Neural cell (in vitro differentiated cells): Measurements from ENCODE around the gene LRRC1. TPM values are rescaled to one million over a fixed set of nuclear protein-coding genes. Genes with fewer than 3 reads are reported as not detected.

ENCODE experiments used
- H2AFZ ChIP-seq: fragments of 200-600, 300-800 bp; sonication (generic), shearing (Covaris generic); 2 replicates; pipeline ENCODE4 v1.6.0; 2014; ENCODE audit warnings: low read depth, mild to moderate bottlenecking, antibody characterized with exemption, low read length, moderate library complexity
- H3F3A ChIP-seq: fragments of 200-600 bp; shearing (Covaris generic); 2 replicates; pipeline ENCODE4 v1.6.1; 2016; ENCODE audit warnings: mild to moderate bottlenecking, moderate library complexity, mixed read lengths, antibody characterized with exemption, low read length; ENCODE audit not compliant: insufficient read depth, poor library complexity, severe bottlenecking
- H3K27ac ChIP-seq: fragments of 200-600, 300-800 bp; sonication (generic), shearing (Covaris generic); 2 replicates; pipeline ENCODE4 v1.5.1; 2014; ENCODE audit warnings: mild to moderate bottlenecking, low read length, moderate library complexity
- H3K27me3 ChIP-seq: fragments of 300-800, 200-600 bp; sonication (generic), shearing (Covaris generic); 2 replicates; pipeline ENCODE4 v1.6.0; 2014; ENCODE audit warnings: mild to moderate bottlenecking, low read depth, low read length, moderate library complexity; ENCODE audit not compliant: insufficient read depth
- H3K36me3 ChIP-seq: fragments of 300-800, 200-600 bp; sonication (generic), shearing (Covaris generic); 2 replicates; pipeline ENCODE4 v1.5.1; 2014; ENCODE audit warnings: mild to moderate bottlenecking, antibody characterized with exemption, low read length, moderate library complexity; ENCODE audit not compliant: insufficient read depth
- H3K4me2 ChIP-seq: fragments of 300-800, 200-600 bp; sonication (generic), shearing (Covaris generic); 2 replicates; pipeline ENCODE4 v1.6.0; 2014; ENCODE audit warnings: mild to moderate bottlenecking, low read length
- H3K4me3 ChIP-seq: fragments of 300-800, 200-600 bp; sonication (generic), shearing (Covaris generic); 2 replicates; pipeline ENCODE4 v1.5.1; 2014; ENCODE audit warnings: mild to moderate bottlenecking, low read length, moderate library complexity
- H3K79me2 ChIP-seq: fragments of 200-600 bp; shearing (Covaris generic); replicated peaks from 2 replicates; pipeline ENCODE4 v1.6.0; 2014; ENCODE audit warnings: mild to moderate bottlenecking, low read length, moderate library complexity; ENCODE audit not compliant: insufficient read depth
- H3K9ac ChIP-seq: fragments of 300-800, 200-600 bp; sonication (generic), shearing (Covaris generic); 2 replicates; pipeline ENCODE4 v1.6.1; 2016; ENCODE audit warnings: mild to moderate bottlenecking, low read length, mixed read lengths
- H3K9me2 ChIP-seq: fragments of 200-600 bp; shearing (Covaris generic); 2 replicates; pipeline ENCODE4 v1.6.1; 2016; ENCODE audit warnings: mild to moderate bottlenecking, low read length, mixed read lengths; ENCODE audit not compliant: insufficient read depth
- H3K9me3 ChIP-seq: fragments of 200-600, 300-800 bp; sonication (generic), shearing (Covaris generic); 2 replicates; pipeline ENCODE4 v1.6.1; 2016; ENCODE audit warnings: mild to moderate bottlenecking, mixed run types, low read length, moderate library complexity, mixed read lengths
- H4K20me1 ChIP-seq: fragments of 200-600 bp; shearing (Covaris generic); 2 replicates; pipeline ENCODE4 v1.6.1; 2016; ENCODE audit warnings: mild to moderate bottlenecking, mixed run types; ENCODE audit not compliant: insufficient read depth
- CTCF ChIP-seq: fragments of 450-650 bp; IDR thresholded peaks from 2 replicates; pipeline ENCODE4 v1.5.1; 2014; ENCODE audit warnings: antibody characterized with exemption, mild to moderate bottlenecking, moderate library complexity; ENCODE audit not compliant: poor library complexity, severe bottlenecking
- EP300 ChIP-seq: fragments of 450-650 bp; conservative IDR thresholded peaks from 2 replicates; pipeline ENCODE4 v1.6.1; 2014; ENCODE audit warnings: antibody characterized with exemption, mild to moderate bottlenecking, moderate library complexity; ENCODE audit not compliant: poor library complexity, severe bottlenecking
- EZH2 ChIP-seq: fragments of 200-600, 300-800 bp; shearing (Covaris generic), sonication (generic); IDR thresholded peaks from 2 replicates; pipeline ENCODE4 v1.6.1; 2014; ENCODE audit warnings: antibody characterized with exemption, low read length, borderline replicate concordance, mild to moderate bottlenecking; ENCODE audit not compliant: insufficient read depth, poor library complexity, severe bottlenecking
- MXI1 ChIP-seq: fragments of 450-650 bp; conservative IDR thresholded peaks from 2 replicates; pipeline ENCODE4 v1.6.1; 2014; ENCODE audit warnings: antibody characterized with exemption, mild to moderate bottlenecking; ENCODE audit not compliant: poor library complexity, severe bottlenecking
- POLR2AphosphoS5 ChIP-seq: IDR thresholded peaks from 2 replicates; pipeline ENCODE4 v1.6.1; 2012
- RAD21 ChIP-seq: fragments of 450-650 bp; conservative IDR thresholded peaks from 2 replicates; pipeline ENCODE4 v1.6.1; 2014; ENCODE audit warnings: antibody characterized with exemption, mild to moderate bottlenecking, moderate library complexity
- REST ChIP-seq: IDR thresholded peaks from 2 replicates; pipeline ENCODE4 v1.6.1; 2012; ENCODE audit warnings: borderline replicate concordance
- SMC3 ChIP-seq: fragments of 450-650 bp; conservative IDR thresholded peaks from 2 replicates; pipeline ENCODE4 v1.6.1; 2014; ENCODE audit warnings: antibody characterized with exemption, mild to moderate bottlenecking, moderate library complexity; ENCODE audit not compliant: poor library complexity
- TAF1 ChIP-seq: IDR thresholded peaks from 2 replicates; pipeline ENCODE4 v1.6.1; 2012; ENCODE audit warnings: low read depth
- polyA plus RNA-seq: library from polyadenylated mRNA; depleted of rRNA; stranded (reverse); fragments of >200 nt; gene quantifications from 2 replicates; pipeline ENCODE4 v1.2.3, GENCODE V29; 2014

LRRC1 gene
- polyA plus RNA-seq, 1 donor from 2014 or later: 21.2 TPM

GRCh38 chr6:53937461-53937860 lies 142.7 kb downstream of the LRRC1 start:
- no peak overlapping the region for H3K27ac ChIP-seq
- no peak overlapping the region for H3K9ac ChIP-seq
- no peaks in the 10 kb centered on the region for H3K36me3 ChIP-seq
- H3F3A ChIP-seq: no peaks in the 10 kb centered on the region
- H2AFZ ChIP-seq: no peak overlapping the region
- no peaks in the 10 kb centered on the region for H3K27me3 ChIP-seq
- TF ChIP-seq SMC3 (no peak), MXI1 (no peak), EP300 (no peak), CTCF (no peak), RAD21 (no peak), REST (no peak), EZH2 (no peak), TAF1 (no peak), POLR2AphosphoS5 (no peak)
- no peak overlapping the region for H3K4me2 ChIP-seq
- no peaks in the 10 kb centered on the region for H4K20me1 ChIP-seq
- no peaks in the 10 kb centered on the region for H3K79me2 ChIP-seq
- H3K9me3 ChIP-seq: no peaks in the 10 kb centered on the region
- no peaks in the 10 kb centered on the region for H3K9me2 ChIP-seq
- H3K4me3 ChIP-seq: no peak overlapping the region

- TF ChIP-seq TAF1 (no peak), REST (no peak), POLR2AphosphoS5 (no peak), EP300 (no peak), RAD21 (no peak), MXI1 (no peak), CTCF (no peak), EZH2 (no peak), SMC3 (no peak)
- H3K9me2 ChIP-seq: no peaks in the 10 kb centered on the region
- H3K9me3 ChIP-seq: no peaks in the 10 kb centered on the region
- no peaks in the 10 kb centered on the region for H3K36me3 ChIP-seq
- H3F3A ChIP-seq: no peaks in the 10 kb centered on the region
- no peaks in the 10 kb centered on the region for H4K20me1 ChIP-seq
- H3K4me3 ChIP-seq: no peak overlapping the region
- no peaks in the 10 kb centered on the region for H3K27me3 ChIP-seq
- H3K79me2 ChIP-seq: no peaks in the 10 kb centered on the region
- no peak overlapping the region for H2AFZ ChIP-seq
- H3K9ac ChIP-seq: no peak overlapping the region
- H3K27ac ChIP-seq: no peak overlapping the region
- no peak overlapping the region for H3K4me2 ChIP-seq
Measured at GRCh38 chr6:53938810-53939209, 144.0 kb downstream of the LRRC1 start.
